A549 (cell line): ENCODE measurements around the gene HCFC1R1. TPM values are rescaled to one million over a fixed set of nuclear protein-coding genes. Genes with fewer than 3 reads are reported as not detected.

Experiments used
- ATAC-seq, 2 experiments: fragments of 200-7000 bp in 1 of 2; fragments of >200 bp in 1 of 2; cut with Nextera tagmentation in 1 of 2; cut with Tn5 transposase in 1 of 2; 3 replicates each; pipeline versions ENCODE4 v1.8.0 to v1.9.1; 2018 to 2020; ENCODE audit warnings: mild to moderate bottlenecking in 1 of 2, moderate library complexity in 1 of 2
- CTCF ChIA-PET: fragments of 300-600 bp; sonication (Branson Sonifier 250); formaldehyde crosslinking; extraction: SDS; loops from one replicate; lab custom pipeline; 2021; ENCODE audit warnings: antibody characterized with exemption, inconsistent platforms; lab: Yijun Ruan, JAX
- POLR2A ChIA-PET: fragments of 350-600 bp; formaldehyde crosslinking; extraction: SDS; loops from one replicate; lab custom pipeline; 2021; ENCODE audit warnings: antibody characterized with exemption, inconsistent platforms; lab: Yijun Ruan, JAX
- DNase-seq, 2 experiments: peaks; one replicate each; pipeline versions ENCODE4 v3.0.0 to v3.0.0-alpha.2; 2011 to 2016; ENCODE audit warnings: low read depth in 1 of 2, low spot score in 1 of 2
- FAIRE-seq: peaks from 2 replicates; lab custom pipeline; 2011; peaks lifted over from hg19 to GRCh38; lab: Jason Lieb, UNC
- H3K27ac ChIP-seq, 2 experiments: fragments of >200 bp; sonication (Bioruptor Twin); formaldehyde crosslinking; 3 replicates each; pipeline ENCODE4 v1.5.1; 2016 to 2017
- H3K4me1 ChIP-seq: fragments of >200 bp; sonication (Bioruptor Twin); formaldehyde crosslinking; 3 replicates; pipeline ENCODE4 v1.6.1; 2016
- H3K4me2 ChIP-seq: fragments of >200 bp; sonication (Bioruptor Twin); formaldehyde crosslinking; 3 replicates; pipeline ENCODE4 v1.6.1; 2016
- H3K4me3 ChIP-seq: fragments of >200 bp; sonication (Bioruptor Twin); formaldehyde crosslinking; 3 replicates; pipeline ENCODE4 v1.5.1; 2016
- H3K9me3 ChIP-seq: fragments of >200 bp; sonication (Bioruptor Twin); formaldehyde crosslinking; 3 replicates; pipeline ENCODE4 v1.6.1; 2016
- BHLHE40 ChIP-seq: IDR thresholded peaks from 2 replicates; pipeline ENCODE4 v1.6.1; 2012; ENCODE audit warnings: low read depth, low read length, inconsistent platforms
- CBX2 ChIP-seq: fragments of 200-600 bp; sonication (generic); IDR thresholded peaks from 2 replicates; pipeline ENCODE4 v1.6.1; 2016; ENCODE audit warnings: low read depth, mild to moderate bottlenecking, borderline replicate concordance
- CEBPB ChIP-seq, 2 experiments: fragments of >200 bp in 1 of 2; sonication (Bioruptor Twin) in 1 of 2; formaldehyde crosslinking in 1 of 2; IDR thresholded peaks; 2 replicates each; pipeline ENCODE4 v1.6.1; 2012 to 2016
- ESRRA ChIP-seq: fragments of 150-350 bp; IDR thresholded peaks from 2 replicates; pipeline ENCODE4 v1.6.1; 2014; ENCODE audit warnings: mild to moderate bottlenecking, low read length, borderline replicate concordance
- HOXA7 ChIP-seq: fragments of 250-450 bp; sonication (Bioruptor Pico); IDR thresholded peaks from 2 replicates; pipeline ENCODE4 v1.5.0; 2020; ENCODE audit warnings: mild to moderate bottlenecking, moderate library complexity
- HOXB13 ChIP-seq: fragments of 250-450 bp; sonication (Bioruptor Pico); IDR thresholded peaks from 2 replicates; pipeline ENCODE4 v1.5.0; 2020; ENCODE audit warnings: low read depth, mild to moderate bottlenecking, moderate library complexity
- JUN ChIP-seq, 2 experiments: fragments of >200 bp; sonication (Bioruptor Twin); formaldehyde crosslinking; IDR thresholded peaks; 2 replicates in 1 of 2; 3 replicates in 1 of 2; pipeline ENCODE4 v1.6.1; 2016 to 2017
- MAZ ChIP-seq: fragments of 150-350 bp; IDR thresholded peaks from 2 replicates; pipeline ENCODE4 v1.6.1; 2014; ENCODE audit warnings: antibody characterized with exemption, low read depth, low read length, borderline replicate concordance
- PHF8 ChIP-seq: fragments of 200-600 bp; sonication (generic); IDR thresholded peaks from 2 replicates; pipeline ENCODE4 v1.6.1; 2016; ENCODE audit warnings: low read depth, mild to moderate bottlenecking, antibody characterized with exemption, moderate library complexity, borderline replicate concordance
- POLR2A ChIP-seq: IDR thresholded peaks from 2 replicates; pipeline ENCODE4 v1.6.1; 2012; ENCODE audit warnings: mild to moderate bottlenecking, low read length
- ZC3H11A ChIP-seq: fragments of 450-650 bp; IDR thresholded peaks from 2 replicates; pipeline ENCODE4 v1.6.1; 2014; ENCODE audit warnings: antibody characterized with exemption, mild to moderate bottlenecking
- ZFP36 ChIP-seq: fragments of 450-650 bp; IDR thresholded peaks from 2 replicates; pipeline ENCODE4 v1.6.1; 2014; ENCODE audit warnings: borderline replicate concordance; ENCODE audit not compliant: partially characterized antibody
- ZNF302 ChIP-seq: fragments of 250-450 bp; sonication (Bioruptor Pico); IDR thresholded peaks from 2 replicates; pipeline ENCODE4 v1.9.0; 2021; ENCODE audit warnings: inconsistent platforms, mild to moderate bottlenecking, moderate library complexity
- ZSCAN20 ChIP-seq: fragments of 250-450 bp; sonication (Bioruptor Pico); IDR thresholded peaks from 2 replicates; pipeline ENCODE4 v1.8.0; 2022; ENCODE audit warnings: mild to moderate bottlenecking, moderate library complexity
- WGBS: methylation state at CpG from one replicate; pipeline ENCODE4 v1.1.6; 2017; ENCODE audit errors: missing lambda C conversion rate; 5-methylcytosine and 5-hydroxymethylcytosine counted together
- polyA plus RNA-seq, 4 experiments: library from polyadenylated mRNA; depleted of rRNA in 3 of 4; stranded (reverse); fragments of >200 nt; fragmentation: RNase III in 1 of 4; extraction: RNeasy Plus Mini Kit Qiagen cat#74134 plus additional on column Dnase treatment in 1 of 4; gene quantifications; 2 replicates in 3 of 4; 3 replicates in 1 of 4; pipeline ENCODE4 v1.2.3, GENCODE V29; 2011 to 2017
- TF ChIP-seq, protein P1 (sequence below): IDR thresholded peaks from 2 replicates; pipeline ENCODE4 v1.6.1; 2012; ENCODE audit warnings: low read depth, borderline replicate concordance
- TF ChIP-seq, protein P2 (sequence below): IDR thresholded peaks from 2 replicates; pipeline ENCODE4 v1.6.1; 2012
- TF ChIP-seq, protein P3 (sequence below): fragments of >200 bp; sonication (Bioruptor Twin); formaldehyde crosslinking; IDR thresholded peaks from 2 replicates; pipeline ENCODE4 v1.6.1; 2016
- TF ChIP-seq, protein P4 (sequence below): fragments of >200 bp; sonication (Bioruptor Twin); formaldehyde crosslinking; IDR thresholded peaks from 3 replicates; pipeline ENCODE4 v1.6.1; 2016

The HCFC1R1 gene
- polyA plus RNA-seq, 2 of the 4 experiments (the other 2 are of a cell fraction): 46.4 to 179 TPM

DNA sequence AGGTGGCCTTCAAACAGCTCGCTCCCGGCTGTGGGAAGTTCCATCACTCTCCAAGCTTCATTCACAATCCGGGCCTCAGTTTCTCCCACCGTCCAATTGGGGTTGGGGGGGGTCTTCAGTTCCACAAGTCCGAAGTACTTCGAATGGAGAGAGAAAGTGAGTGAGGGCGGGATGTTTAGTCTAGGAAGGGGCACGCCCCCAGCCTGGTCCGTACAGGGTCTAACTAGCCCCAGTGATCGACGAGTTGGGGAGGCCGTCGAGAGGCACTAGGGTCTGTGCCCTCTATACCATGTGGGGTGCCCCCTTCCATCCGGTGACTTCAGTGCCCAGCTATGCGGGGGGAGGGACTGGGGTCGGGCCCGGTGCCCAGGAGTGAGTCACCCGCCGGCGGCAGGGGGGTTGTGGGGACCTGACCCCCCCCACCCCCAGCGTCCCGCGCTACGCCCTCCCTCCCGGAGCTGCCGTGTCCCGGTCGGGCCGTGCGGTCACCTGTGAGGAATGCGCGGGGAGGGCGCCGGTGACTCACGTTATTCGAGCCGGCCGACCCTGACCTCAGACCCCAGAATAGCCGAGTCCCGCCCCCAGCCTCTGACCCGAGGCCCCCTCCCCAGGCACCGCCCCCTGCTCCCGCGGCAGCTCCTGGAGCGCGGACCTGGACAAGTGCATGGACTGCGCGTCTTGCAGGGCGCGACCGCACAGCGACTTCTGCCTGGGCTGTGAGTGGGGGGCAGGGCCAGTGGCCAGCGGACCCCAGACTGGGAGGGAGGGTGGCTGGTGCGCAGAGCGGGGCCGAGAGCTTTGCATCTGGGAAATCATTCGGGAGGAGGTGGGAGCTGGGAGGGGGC, 2.9 kb downstream of the HCFC1R1 start (continued):
- TF ChIP-seq, protein P1, sequence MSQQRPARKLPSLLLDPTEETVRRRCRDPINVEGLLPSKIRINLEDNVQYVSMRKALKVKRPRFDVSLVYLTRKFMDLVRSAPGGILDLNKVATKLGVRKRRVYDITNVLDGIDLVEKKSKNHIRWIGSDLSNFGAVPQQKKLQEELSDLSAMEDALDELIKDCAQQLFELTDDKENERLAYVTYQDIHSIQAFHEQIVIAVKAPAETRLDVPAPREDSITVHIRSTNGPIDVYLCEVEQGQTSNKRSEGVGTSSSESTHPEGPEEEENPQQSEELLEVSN: peak; percentile 79
- TF ChIP-seq, protein P2, sequence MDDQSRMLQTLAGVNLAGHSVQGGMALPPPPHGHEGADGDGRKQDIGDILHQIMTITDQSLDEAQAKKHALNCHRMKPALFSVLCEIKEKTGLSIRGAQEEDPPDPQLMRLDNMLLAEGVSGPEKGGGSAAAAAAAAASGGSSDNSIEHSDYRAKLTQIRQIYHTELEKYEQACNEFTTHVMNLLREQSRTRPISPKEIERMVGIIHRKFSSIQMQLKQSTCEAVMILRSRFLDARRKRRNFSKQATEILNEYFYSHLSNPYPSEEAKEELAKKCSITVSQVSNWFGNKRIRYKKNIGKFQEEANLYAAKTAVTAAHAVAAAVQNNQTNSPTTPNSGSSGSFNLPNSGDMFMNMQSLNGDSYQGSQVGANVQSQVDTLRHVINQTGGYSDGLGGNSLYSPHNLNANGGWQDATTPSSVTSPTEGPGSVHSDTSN: peak; percentile 80
- no peak for TF ChIP-seq ZNF302 (CRISPR knock-in tag)

- Histone ChIP-seq H3K27ac (peak within 1 kb of the TSS; percentile 98 to 100), H3K4me1 (peaks cover 24% of the 10 kb centered on the region), H3K9me3 (no peaks in the 10 kb centered on the region), H3K4me2 (peak within 1 kb of the TSS; percentile 89), H3K4me3 (peak within 1 kb of the TSS; percentile 93)
- no CpG with 5 or more reads among the region's 49 CpGs for WGBS
- POLR2A ChIA-PET: interaction anchor here (0.7 to 6.2 kb wide), 15 partner anchors 8 to 152 kb away, joined by 3 to 107 read pairs (median 7); partner anchors contain the start of genes PAQR4 and PKMYT1
- FAIRE-seq (no peak), DNase-seq (peak; percentile 64 to 82), ATAC-seq (peak; percentile 2; a peak in 1 of 6 replicates)
- CTCF ChIA-PET: interaction anchor here (0.8 to 6.6 kb wide), 8 partner anchors 10 to 182 kb away, joined by 3 to 112 read pairs (median 5); no protein-coding TSS in a partner anchor
- TF ChIP-seq PHF8 (peak; percentile 74; the same call in 1 of the 2 replicates), POLR2A (peak; percentile 93), MAZ (no peak), JUN (IDR thresholded peaks at IDR 0.05) (peak; percentile 79 to 95; a peak in 4 of 5 replicates)
- TF ChIP-seq, protein P3, sequence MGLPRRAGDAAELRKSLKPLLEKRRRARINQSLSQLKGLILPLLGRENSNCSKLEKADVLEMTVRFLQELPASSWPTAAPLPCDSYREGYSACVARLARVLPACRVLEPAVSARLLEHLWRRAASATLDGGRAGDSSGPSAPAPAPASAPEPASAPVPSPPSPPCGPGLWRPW: no peak
- TF ChIP-seq, protein P4, sequence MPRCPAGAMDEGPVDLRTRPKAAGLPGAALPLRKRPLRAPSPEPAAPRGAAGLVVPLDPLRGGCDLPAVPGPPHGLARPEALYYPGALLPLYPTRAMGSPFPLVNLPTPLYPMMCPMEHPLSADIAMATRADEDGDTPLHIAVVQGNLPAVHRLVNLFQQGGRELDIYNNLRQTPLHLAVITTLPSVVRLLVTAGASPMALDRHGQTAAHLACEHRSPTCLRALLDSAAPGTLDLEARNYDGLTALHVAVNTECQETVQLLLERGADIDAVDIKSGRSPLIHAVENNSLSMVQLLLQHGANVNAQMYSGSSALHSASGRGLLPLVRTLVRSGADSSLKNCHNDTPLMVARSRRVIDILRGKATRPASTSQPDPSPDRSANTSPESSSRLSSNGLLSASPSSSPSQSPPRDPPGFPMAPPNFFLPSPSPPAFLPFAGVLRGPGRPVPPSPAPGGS: peak; percentile 94
Measured at GRCh38 chr16:3020247-3020603, 3.5 kb downstream of the HCFC1R1 start, which contains the start of gene TNFRSF12A. TSS of gene TNFRSF12A (plus strand) at chr16:3020368. CDS start at chr16:3020398, 30 bp downstream.

- FAIRE-seq: no peak
Measured at GRCh38 chr16:3019594-3020246, 4.0 kb downstream of the HCFC1R1 start.

DNA sequence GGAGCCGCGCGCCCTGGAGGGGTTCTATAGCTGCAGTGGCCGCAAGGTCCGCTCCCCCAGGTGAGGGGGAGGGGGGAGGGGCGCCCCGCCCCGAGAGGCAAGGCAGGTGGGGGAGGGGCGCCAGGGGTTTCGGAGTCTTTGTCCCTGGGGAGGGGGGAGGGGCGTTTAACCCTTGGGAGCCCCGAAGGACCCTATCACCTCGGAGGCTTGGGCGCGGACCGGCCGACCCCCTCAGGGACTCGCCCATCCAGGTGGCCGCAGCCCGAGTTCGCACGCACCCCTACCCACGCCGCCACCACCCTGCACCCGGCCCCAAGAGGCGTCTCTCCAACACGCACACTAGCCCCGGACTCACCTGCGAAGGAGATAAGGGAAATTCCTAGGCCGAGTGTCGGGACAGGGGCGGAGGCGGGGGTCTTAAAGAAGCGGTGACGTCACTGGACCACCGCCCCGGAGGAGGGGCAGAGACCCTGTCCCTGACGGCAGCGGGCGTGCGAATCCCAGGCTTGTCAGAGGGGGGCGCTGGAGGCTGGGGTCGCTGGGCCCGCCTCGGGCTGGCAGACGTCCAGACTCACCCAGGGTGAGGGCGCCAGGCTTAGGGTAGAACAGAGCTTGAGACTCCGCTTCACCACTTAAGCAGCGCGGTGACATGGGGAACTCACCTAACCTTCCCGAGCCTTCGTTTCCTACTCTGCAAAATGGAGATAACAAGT, 5.8 kb downstream of the HCFC1R1 start, which contains the start of gene CLDN6:
TSS of gene CLDN6 (minus strand) at position 390 of the 713 bp plus-strand sequence. CDS start 2,162 bp downstream, outside the sequence.
- no peak within 1 kb of the TSS for H3K4me2 ChIP-seq
- WGBS: 76% methylated on average over 31 of the region's 52 CpGs
- DNase-seq (no peak), ATAC-seq (no peak), FAIRE-seq (no peak)
- no peaks in the 10 kb centered on the region for H3K9me3 ChIP-seq
- H3K4me1 ChIP-seq: peaks cover 22% of the 10 kb centered on the region
- peak within 1 kb of the TSS in 1 of 2 experiments; percentile 41; a peak in 2 of 6 replicates for H3K27ac ChIP-seq
- POLR2A ChIA-PET: no interaction called here
- no peak within 1 kb of the TSS for H3K4me3 ChIP-seq
- TF ChIP-seq ESRRA (no peak), HOXB13 (CRISPR knock-in tag) (no peak), HOXA7 (no peak), ZFP36 (no peak), ZSCAN20 (CRISPR knock-in tag) (no peak), CEBPB (IDR thresholded peaks at IDR 0.05) (no peak)
- CTCF ChIA-PET: interaction anchor here (0.8 to 6.6 kb wide), 3 partner anchors 12 to 35 kb away, joined by 5 to 112 read pairs (median 42); no protein-coding TSS in a partner anchor

More at GRCh38 chr16:3019594-3020246, 4.0 kb downstream of the HCFC1R1 start:
- 34% methylated on average over 32 of the region's 40 CpGs for WGBS
- peaks cover 19% of the 10 kb centered on the region for H3K4me1 ChIP-seq
- H3K4me3 ChIP-seq: peak overlapping the region; percentile 93
- ChIA-PET CTCF (interaction anchor here (1.0 to 6.6 kb wide), 6 partner anchors 10 to 59 kb away, joined by 4 to 112 read pairs (median 6); no protein-coding TSS in a partner anchor), POLR2A (interaction anchor here (0.7 to 6.2 kb wide), 11 partner anchors 9 to 131 kb away, joined by 3 to 107 read pairs (median 8); partner anchors contain the start of genes PAQR4 and PKMYT1)
- ATAC-seq (no peak), DNase-seq (no peak)
- H3K27ac ChIP-seq: peak overlapping the region; percentile 98 to 100
- H3K4me2 ChIP-seq: peak overlapping the region; percentile 89
- TF ChIP-seq BHLHE40 (no peak), CBX2 (no peak), ZC3H11A (peak; percentile 30; the same call in 1 of the 2 replicates)
- H3K9me3 ChIP-seq: no peaks in the 10 kb centered on the region
